ENCODE measurements around the gene ZNF154. TPM values are rescaled to one million over a fixed set of nuclear protein-coding genes. Genes with fewer than 3 reads are reported as not detected.

The ZNF154 gene
- total RNA-seq, 4 donors from 2014 or later, result 3.8 to 12.6 (median 9.0) TPM

DNA sequence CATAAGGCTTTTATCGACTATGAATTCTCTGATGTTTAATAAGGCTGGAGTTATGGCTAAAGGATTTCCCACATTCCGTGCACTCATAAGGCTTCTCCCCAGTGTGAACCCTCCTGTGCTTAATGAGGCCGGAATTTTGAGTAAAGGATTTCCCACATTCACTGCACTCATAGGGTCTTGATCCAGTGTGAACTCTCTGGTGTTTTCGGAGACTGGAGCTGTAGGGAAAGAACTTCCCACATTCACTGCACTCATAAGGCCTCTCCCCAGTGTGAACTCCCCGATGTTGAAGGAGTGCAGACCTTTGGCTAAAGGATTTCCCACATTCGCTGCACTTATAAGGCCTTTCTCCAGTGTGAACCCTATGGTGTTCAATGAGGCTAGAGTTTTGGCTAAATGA is 7.4 kb downstream of the ZNF154 start:
- WGBS, 2 donors (ENCODE audit: low coverage in 1 of 2), result 90 to 92% methylated on average over 2 to 3 of the region's 6 CpGs
- Histone ChIP-seq H3K4me3 (no peak overlapping the region), H3K27me3 (no peaks in the 10 kb centered on the region), H3K36me3 (peaks cover 0 to 86% of the 10 kb centered on the region in 2 donors), H3K9me3 (peaks cover 0 to 90% (median 0%) of the 10 kb centered on the region in 3 donors), H3K27ac (no peak overlapping the region), H3K4me1 (peaks cover 0 to 23% (median 0%) of the 10 kb centered on the region in 3 donors)
- ATAC-seq, result no peak
- no peak for TF ChIP-seq EP300 (IDR thresholded peaks at IDR 0.05)
- TF ChIP-seq CTCF (IDR thresholded peaks at IDR 0.05), result no peak
- no peak for TF ChIP-seq POLR2AphosphoS5 (IDR thresholded peaks at IDR 0.05)
- no peak for TF ChIP-seq POLR2A (IDR thresholded peaks at IDR 0.05)

GRCh38 chr19:57689750-57690149 is 19.3 kb downstream of the ZNF154 start:
- Histone ChIP-seq H3K36me3 (peaks cover 0 to 72% of the 10 kb centered on the region in 2 donors), H3K4me1 (no peaks in the 10 kb centered on the region), H3K9me3 (peaks cover 2 to 95% (median 2%) of the 10 kb centered on the region in 3 donors), H3K27me3 (no peaks in the 10 kb centered on the region), H3K4me3 (no peak overlapping the region), H3K27ac (no peak overlapping the region)
- TF ChIP-seq CTCF (IDR thresholded peaks at IDR 0.05) (no peak), POLR2AphosphoS5 (IDR thresholded peaks at IDR 0.05) (no peak), EP300 (IDR thresholded peaks at IDR 0.05) (no peak), POLR2A (IDR thresholded peaks at IDR 0.05) (no peak)
- ATAC-seq, result no peak
- WGBS, 2 donors (ENCODE audit: low coverage in 1 of 2), result 94 to 100% methylated on average over 2 to 3 of the region's 3 CpGs

DNA sequence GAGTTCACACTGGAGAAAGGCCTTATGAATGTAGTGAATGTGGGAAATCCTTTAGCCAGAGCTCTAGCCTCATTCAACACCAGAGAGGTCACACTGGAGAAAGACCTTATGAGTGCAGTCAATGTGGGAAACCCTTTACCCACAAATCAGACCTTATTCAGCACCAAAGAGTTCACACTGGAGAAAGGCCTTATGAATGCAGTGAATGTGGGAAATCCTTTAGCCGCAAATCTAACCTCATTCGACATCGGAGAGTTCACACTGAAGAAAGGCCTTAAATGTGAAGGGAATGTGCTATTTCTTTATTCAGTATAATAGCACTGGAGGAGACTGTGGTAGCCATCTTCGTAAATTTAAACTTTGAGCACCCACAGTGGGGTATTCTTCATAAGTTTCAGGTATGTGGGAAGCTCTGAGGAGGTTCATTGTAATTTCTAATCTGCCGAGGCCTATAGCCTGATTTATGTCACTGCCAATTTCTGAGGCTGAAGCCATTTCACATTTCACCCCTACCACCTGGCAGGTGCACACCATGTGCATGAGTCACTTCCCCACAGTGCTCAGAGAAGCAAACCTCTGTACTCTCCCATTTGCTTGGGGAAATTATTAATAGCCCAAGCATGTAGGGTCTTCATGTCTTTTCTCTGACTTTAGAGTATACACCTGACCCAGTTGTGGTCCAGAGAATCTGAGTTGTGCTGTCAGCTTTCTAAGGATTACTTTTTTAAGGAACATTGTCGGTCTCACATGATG is 20.8 kb downstream of the ZNF154 start:
- Histone ChIP-seq H3K27ac (no peak overlapping the region), H3K36me3 (peaks cover 0 to 75% of the 10 kb centered on the region in 2 donors), H3K4me3 (no peak overlapping the region), H3K27me3 (no peaks in the 10 kb centered on the region), H3K9me3 (peaks cover 2 to 95% (median 2%) of the 10 kb centered on the region in 3 donors), H3K4me1 (peaks cover 0 to 13% (median 3%) of the 10 kb centered on the region in 3 donors)
- no peak for TF ChIP-seq EP300 (IDR thresholded peaks at IDR 0.05)
- no peak for TF ChIP-seq POLR2A (IDR thresholded peaks at IDR 0.05)
- TF ChIP-seq POLR2AphosphoS5 (IDR thresholded peaks at IDR 0.05), result no peak
- TF ChIP-seq CTCF (IDR thresholded peaks at IDR 0.05), result no peak
- no peak for ATAC-seq
- WGBS, 2 donors (ENCODE audit: low coverage in 1 of 2), result 95 to 96% methylated on average over 5 to 6 of the region's 6 CpGs

DNA sequence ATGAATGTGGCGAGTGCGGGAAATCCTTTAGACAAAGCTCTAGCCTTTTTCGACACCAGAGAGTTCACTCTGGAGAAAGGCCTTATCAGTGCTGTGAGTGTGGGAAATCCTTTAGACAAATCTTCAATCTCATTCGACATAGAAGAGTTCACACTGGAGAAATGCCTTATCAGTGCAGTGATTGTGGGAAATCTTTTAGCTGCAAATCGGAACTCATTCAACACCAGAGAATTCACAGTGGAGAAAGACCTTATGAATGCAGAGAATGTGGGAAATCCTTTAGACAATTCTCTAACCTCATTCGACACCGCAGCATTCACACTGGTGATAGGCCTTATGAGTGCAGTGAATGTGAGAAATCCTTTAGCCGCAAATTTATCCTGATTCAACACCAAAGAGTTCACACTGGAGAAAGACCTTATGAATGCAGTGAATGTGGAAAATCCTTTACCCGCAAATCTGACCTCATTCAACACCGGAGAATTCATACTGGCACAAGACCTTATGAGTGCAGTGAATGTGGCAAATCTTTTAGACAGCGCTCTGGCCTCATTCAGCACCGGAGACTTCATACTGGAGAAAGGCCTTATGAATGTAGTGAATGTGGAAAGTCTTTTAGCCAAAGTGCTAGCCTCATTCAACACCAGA is 21.5 kb downstream of the ZNF154 start:
- no peaks in the 10 kb centered on the region for H3K27me3 ChIP-seq
- 93 to 98% methylated on average over 12 of the region's 12 CpGs for WGBS, 2 donors (ENCODE audit: low coverage in 1 of 2)
- TF ChIP-seq EP300 (IDR thresholded peaks at IDR 0.05), result no peak
- TF ChIP-seq CTCF (IDR thresholded peaks at IDR 0.05), result no peak
- TF ChIP-seq POLR2A (IDR thresholded peaks at IDR 0.05), result no peak
- no peak for TF ChIP-seq POLR2AphosphoS5 (IDR thresholded peaks at IDR 0.05)
- peaks cover 0 to 68% of the 10 kb centered on the region in 2 donors for H3K36me3 ChIP-seq
- no peak overlapping the region for H3K27ac ChIP-seq
- H3K4me3 ChIP-seq, result no peak overlapping the region
- ATAC-seq, result no peak
- H3K9me3 ChIP-seq, result peaks cover 2 to 90% (median 2%) of the 10 kb centered on the region in 3 donors
- H3K4me1 ChIP-seq, result peaks cover 3 to 20% (median 10%) of the 10 kb centered on the region in 3 donors
